ENCODE results near the gene ART1.

Gene ART1

GRCh38 chr11:3611976-3612678, 32.8 kb upstream of the ART1 start:
- FAIRE-seq (no peak), DNase-seq (ENCODE audit: insufficient read length, low spot score) (no peak)
- TF ChIP-seq CTCF (IDR thresholded peaks at IDR 0.05; ENCODE audit: insufficient read depth, missing control alignments) = no peak

GRCh38 chr11:3613998-3614741, 30.8 kb upstream of the ART1 start:
- no peak for TF ChIP-seq CTCF (IDR thresholded peaks at IDR 0.05; ENCODE audit: insufficient read depth, missing control alignments)
- FAIRE-seq (no peak), DNase-seq (ENCODE audit: insufficient read length, low spot score) (no peak)

- no peak for TF ChIP-seq CTCF (IDR thresholded peaks at IDR 0.05; ENCODE audit: insufficient read depth, missing control alignments)
- no peak for FAIRE-seq
Observed at GRCh38 chr11:3614742-3615171, 30.2 kb upstream of the ART1 start.

GRCh38 chr11:3615998-3616397, 28.9 kb upstream of the ART1 start:
- DNase-seq (ENCODE audit: insufficient read length, low spot score) (no peak), FAIRE-seq (no peak)
- TF ChIP-seq CTCF (IDR thresholded peaks at IDR 0.05; ENCODE audit: insufficient read depth, missing control alignments) = no peak

More at GRCh38 chr11:3614742-3615171, 30.2 kb upstream of the ART1 start:
- no peak for DNase-seq (ENCODE audit: insufficient read length, low spot score)

GRCh38 chr11:3616721-3617460, 28.0 kb upstream of the ART1 start:
- FAIRE-seq (no peak), DNase-seq (ENCODE audit: insufficient read length, low spot score) (no peak)
- no peak for TF ChIP-seq CTCF (IDR thresholded peaks at IDR 0.05; ENCODE audit: insufficient read depth, missing control alignments)

- no peak for TF ChIP-seq CTCF (IDR thresholded peaks at IDR 0.05; ENCODE audit: insufficient read depth, missing control alignments)
- FAIRE-seq (no peak), DNase-seq (ENCODE audit: insufficient read length, low spot score) (no peak)
Observed at GRCh38 chr11:3617990-3618389, 26.9 kb upstream of the ART1 start.

Data from D721Med (cell line).